Vagina (tissue), 2 donors: ENCODE results near the gene SLC66A1. TPM values are rescaled to one million over a fixed set of nuclear protein-coding genes. Genes with fewer than 3 reads are reported as not detected.

ENCODE experiments used
- DNase-seq, 2 donors: peaks; one replicate each; pipeline ENCODE4 v3.0.0-alpha.2; 2017; ENCODE audit errors: extremely low spot score in 2 of 2
- H3K27ac ChIP-seq: fragments of 200-600 bp; sonication (generic); one replicate; pipeline ENCODE4 v1.5.1; 2019
- H3K27me3 ChIP-seq: fragments of 200-600 bp; sonication (generic); one replicate; pipeline ENCODE4 v1.5.1; 2019
- H3K36me3 ChIP-seq, 2 donors: fragments of 200-600 bp; sonication (generic); one replicate each; pipeline ENCODE4 v1.5.1; 2017 to 2019
- H3K4me1 ChIP-seq: fragments of 200-600 bp; sonication (generic); one replicate; pipeline ENCODE4 v1.5.1; 2019
- H3K4me3 ChIP-seq, 2 donors: fragments of 200-600 bp; sonication (generic); 1 replicate in 1 of 2; 2 replicates in 1 of 2; pipeline ENCODE4 v1.5.1; 2016 to 2019
- H3K9me3 ChIP-seq: fragments of 200-600 bp; sonication (generic); one replicate; pipeline ENCODE4 v1.5.1; 2019
- POLR2A ChIP-seq, 2 donors: fragments of 450-650 bp; IDR thresholded peaks; one replicate each; pipeline ENCODE4 v1.6.1; 2017; ENCODE audit warnings: antibody characterized with exemption in 2 of 2, mild to moderate bottlenecking in 2 of 2, moderate library complexity in 2 of 2
- POLR2AphosphoS5 ChIP-seq, 2 donors: sonication (generic); formaldehyde crosslinking; IDR thresholded peaks; one replicate each; pipeline ENCODE4 v1.9.0; 2017; ENCODE audit warnings: antibody characterized with exemption in 2 of 2, mild to moderate bottlenecking in 2 of 2, low read depth in 1 of 2; ENCODE audit not compliant: insufficient read depth in 1 of 2
- intact Hi-C: fragments of 100-400 bp; cut with DNase I; formaldehyde crosslinking; loops from one replicate; pipeline ENCODE4 v1.15.1; 2023
- total RNA-seq: library from RNA; depleted of rRNA; stranded (reverse); fragments of >200 nt; gene quantifications from one replicate; pipeline ENCODE4 v1.2.3, GENCODE V29; 2016
- TF ChIP-seq, protein P1 (sequence below), 3 experiments: fragments of 450-650 bp in 2 of 3; fragments of 200-600 bp in 1 of 3; sonication (generic) in 1 of 3; IDR thresholded peaks; one replicate each; pipeline ENCODE4 v1.5.1; 2017 to 2019; ENCODE audit warnings: antibody characterized with exemption in 3 of 3, mild to moderate bottlenecking in 2 of 3, moderate library complexity in 2 of 3

SLC66A1 gene
- total RNA-seq, 1 donor from 2014 or later: 21.4 TPM

DNA sequence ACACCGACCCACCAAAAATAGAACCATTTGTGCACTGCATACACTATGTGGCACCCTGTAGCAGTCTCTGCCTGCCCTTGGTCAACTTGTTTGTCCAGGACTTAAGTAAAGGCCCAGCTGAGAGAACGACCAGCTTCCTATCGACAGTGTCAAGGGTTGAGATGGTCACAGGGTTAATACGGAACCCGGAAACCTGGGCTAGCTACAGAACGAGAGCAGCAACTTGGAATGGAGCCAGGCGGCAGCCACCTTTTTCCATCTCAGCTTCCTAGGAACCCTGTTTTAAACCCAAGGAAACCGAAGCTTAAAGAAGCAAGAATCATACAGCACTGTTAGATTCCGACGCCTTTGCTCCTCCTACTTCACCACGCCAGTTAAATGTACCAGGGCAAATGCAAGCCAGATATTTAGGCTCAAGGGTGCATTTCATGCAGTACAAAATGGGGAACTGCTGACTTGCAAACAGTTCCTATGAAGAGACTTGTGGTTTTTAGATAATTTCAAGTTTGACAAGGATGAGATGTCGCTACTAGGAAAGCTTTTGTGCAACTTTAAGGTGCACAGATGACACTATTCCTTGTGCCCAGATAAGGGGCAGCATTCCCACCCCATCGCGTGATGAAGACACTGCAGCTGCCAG, 35.5 kb downstream of the SLC66A1 start:
- Histone ChIP-seq H3K9me3 (no peaks in the 10 kb centered on the region), H3K4me1 (peaks cover 88% of the 10 kb centered on the region), H3K27me3 (no peaks in the 10 kb centered on the region), H3K27ac (peak overlapping the region; percentile 51), H3K4me3 (no peak overlapping the region), H3K36me3 (peaks cover 0 to 15% of the 10 kb centered on the region in 2 donors)
- intact Hi-C loops: no loop called here
- TF ChIP-seq POLR2A (IDR thresholded peaks at IDR 0.05): no peak
- no peak for TF ChIP-seq POLR2AphosphoS5 (IDR thresholded peaks at IDR 0.05; ENCODE audit: insufficient read depth in 1 of 2, low read depth in 1 of 2)
- TF ChIP-seq, protein P1, sequence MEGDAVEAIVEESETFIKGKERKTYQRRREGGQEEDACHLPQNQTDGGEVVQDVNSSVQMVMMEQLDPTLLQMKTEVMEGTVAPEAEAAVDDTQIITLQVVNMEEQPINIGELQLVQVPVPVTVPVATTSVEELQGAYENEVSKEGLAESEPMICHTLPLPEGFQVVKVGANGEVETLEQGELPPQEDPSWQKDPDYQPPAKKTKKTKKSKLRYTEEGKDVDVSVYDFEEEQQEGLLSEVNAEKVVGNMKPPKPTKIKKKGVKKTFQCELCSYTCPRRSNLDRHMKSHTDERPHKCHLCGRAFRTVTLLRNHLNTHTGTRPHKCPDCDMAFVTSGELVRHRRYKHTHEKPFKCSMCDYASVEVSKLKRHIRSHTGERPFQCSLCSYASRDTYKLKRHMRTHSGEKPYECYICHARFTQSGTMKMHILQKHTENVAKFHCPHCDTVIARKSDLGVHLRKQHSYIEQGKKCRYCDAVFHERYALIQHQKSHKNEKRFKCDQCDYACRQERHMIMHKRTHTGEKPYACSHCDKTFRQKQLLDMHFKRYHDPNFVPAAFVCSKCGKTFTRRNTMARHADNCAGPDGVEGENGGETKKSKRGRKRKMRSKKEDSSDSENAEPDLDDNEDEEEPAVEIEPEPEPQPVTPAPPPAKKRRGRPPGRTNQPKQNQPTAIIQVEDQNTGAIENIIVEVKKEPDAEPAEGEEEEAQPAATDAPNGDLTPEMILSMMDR (IDR thresholded peaks at IDR 0.05): no peak
- no peak for DNase-seq

DNA sequence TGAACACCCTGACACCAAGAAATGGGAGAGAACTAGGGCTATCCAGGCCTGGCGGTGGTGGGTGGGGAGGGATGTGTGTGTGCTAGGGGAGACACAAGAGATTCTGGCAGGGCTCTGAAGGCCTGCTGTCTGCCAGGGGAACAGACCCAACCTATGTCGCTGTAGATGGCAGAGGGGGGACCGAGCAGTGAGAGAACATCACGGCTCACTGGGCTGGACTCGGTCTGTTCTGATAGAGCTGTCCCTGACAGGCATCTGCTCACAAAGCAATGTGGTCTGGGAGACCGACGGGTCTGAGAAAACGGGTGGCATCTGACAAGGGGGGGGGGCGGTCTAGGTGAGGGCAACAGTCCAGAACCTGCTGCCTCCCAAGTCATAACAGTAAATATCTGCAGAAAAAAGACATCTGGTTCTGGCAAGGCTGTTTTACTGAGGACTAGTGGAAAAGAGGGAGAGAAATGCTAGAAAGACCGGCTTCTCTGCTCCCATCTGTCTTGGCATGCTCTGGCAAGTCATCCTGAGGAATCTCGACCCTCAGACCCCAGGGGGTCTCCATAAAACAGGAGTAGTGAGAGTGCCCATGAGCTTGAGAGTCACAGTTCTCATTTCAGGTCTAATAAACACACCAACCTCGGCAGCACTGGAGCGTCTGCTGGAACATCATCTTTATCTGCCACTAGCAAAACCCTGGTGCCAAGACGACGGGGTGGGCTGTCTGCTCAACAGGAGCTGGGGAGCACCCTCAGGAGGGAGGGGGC, 36.5 kb downstream of the SLC66A1 start:
- H3K4me3 ChIP-seq: no peak overlapping the region
- H3K4me1 ChIP-seq: peaks cover 88% of the 10 kb centered on the region
- no peaks in the 10 kb centered on the region for H3K9me3 ChIP-seq
- H3K27ac ChIP-seq: peak overlapping the region; percentile 51
- peaks cover 0 to 11% of the 10 kb centered on the region in 2 donors for H3K36me3 ChIP-seq
- no peaks in the 10 kb centered on the region for H3K27me3 ChIP-seq
- intact Hi-C loops: no loop called here
- TF ChIP-seq, protein P1 (IDR thresholded peaks at IDR 0.05): no peak
- TF ChIP-seq POLR2AphosphoS5 (IDR thresholded peaks at IDR 0.05; ENCODE audit: insufficient read depth in 1 of 2, low read depth in 1 of 2) (no peak), POLR2A (IDR thresholded peaks at IDR 0.05) (no peak)
- DNase-seq: no peak

DNA sequence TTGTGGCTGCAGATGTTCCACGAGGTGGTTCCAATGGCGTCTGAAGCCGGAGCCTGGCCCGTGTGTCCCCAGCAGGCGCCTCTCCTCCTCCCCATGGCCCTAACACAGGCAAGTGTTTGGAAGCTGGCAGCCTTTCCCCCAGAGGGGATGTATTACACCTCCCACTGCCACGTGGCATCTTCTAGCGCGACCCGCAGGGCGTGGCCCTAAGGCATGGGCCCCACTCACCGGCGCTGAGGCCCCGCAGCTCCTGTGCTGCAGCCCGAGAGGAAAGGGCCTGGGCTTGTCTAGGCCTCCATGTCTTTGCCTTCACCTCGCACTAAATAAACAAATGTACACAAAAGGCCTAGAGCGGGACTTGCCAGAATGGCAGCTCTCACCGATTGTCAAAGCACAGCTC, 37.9 kb downstream of the SLC66A1 start:
- Histone ChIP-seq H3K36me3 (peaks cover 0 to 17% of the 10 kb centered on the region in 2 donors), H3K4me1 (peaks cover 88% of the 10 kb centered on the region), H3K27me3 (no peaks in the 10 kb centered on the region), H3K27ac (peak overlapping the region; percentile 51), H3K9me3 (no peaks in the 10 kb centered on the region), H3K4me3 (no peak overlapping the region)
- no peak for TF ChIP-seq POLR2AphosphoS5 (IDR thresholded peaks at IDR 0.05; ENCODE audit: insufficient read depth in 1 of 2, low read depth in 1 of 2)
- TF ChIP-seq POLR2A (IDR thresholded peaks at IDR 0.05): no peak
- TF ChIP-seq, protein P1 (IDR thresholded peaks at IDR 0.05): no peak
- no peak for DNase-seq
- intact Hi-C loops: no loop called here

DNA sequence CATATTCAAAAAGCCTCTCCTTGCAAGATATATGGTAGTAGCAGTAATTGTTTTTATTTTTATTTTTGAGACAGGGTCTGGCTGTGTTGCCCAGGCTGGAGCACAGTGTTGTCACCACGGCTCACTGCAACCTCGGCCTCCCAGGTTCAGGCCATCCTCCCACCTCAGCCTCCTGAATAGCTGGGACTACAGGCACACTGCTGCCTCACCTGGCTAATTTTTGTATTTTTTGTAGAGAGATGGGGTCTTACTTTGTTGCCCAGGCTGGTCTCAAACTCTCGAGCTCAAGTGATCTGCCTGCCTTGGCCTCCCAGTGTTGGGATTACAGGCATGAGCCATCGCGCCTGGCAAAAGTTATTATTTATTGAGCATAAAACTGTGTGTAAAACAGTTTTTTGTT, 38.4 kb downstream of the SLC66A1 start:
- intact Hi-C loops: no loop called here
- H3K27ac ChIP-seq: peak overlapping the region; percentile 51
- no peak for DNase-seq
- peaks cover 0 to 14% of the 10 kb centered on the region in 2 donors for H3K36me3 ChIP-seq
- TF ChIP-seq, protein P1 (IDR thresholded peaks at IDR 0.05): no peak
- TF ChIP-seq POLR2A (IDR thresholded peaks at IDR 0.05) (no peak), POLR2AphosphoS5 (IDR thresholded peaks at IDR 0.05; ENCODE audit: insufficient read depth in 1 of 2, low read depth in 1 of 2) (no peak)
- H3K4me3 ChIP-seq: no peak overlapping the region
- peaks cover 84% of the 10 kb centered on the region for H3K4me1 ChIP-seq
- no peaks in the 10 kb centered on the region for H3K9me3 ChIP-seq
- H3K27me3 ChIP-seq: no peaks in the 10 kb centered on the region

DNA sequence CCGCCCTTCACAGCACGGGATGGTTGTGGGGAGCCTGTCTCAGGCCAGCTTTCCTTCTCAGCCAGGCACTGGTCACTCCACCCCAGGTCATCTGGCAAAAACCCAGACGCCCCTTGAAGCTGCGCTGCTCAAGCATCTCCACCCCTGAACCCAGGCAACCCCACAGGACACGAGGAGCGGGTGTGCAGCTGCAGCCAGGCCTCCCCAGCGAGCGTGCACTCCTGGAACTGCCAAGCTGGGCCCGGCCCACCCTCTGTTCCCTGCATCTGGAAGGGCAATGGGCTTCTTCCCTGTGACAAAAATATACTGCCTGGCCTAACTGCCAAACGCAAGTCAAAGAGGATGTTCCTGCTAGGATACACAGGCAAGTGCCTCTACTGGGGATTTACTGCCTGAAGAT, 39.7 kb downstream of the SLC66A1 start:
- Histone ChIP-seq H3K27ac (peak overlapping the region; percentile 69), H3K27me3 (no peaks in the 10 kb centered on the region), H3K4me1 (peaks cover 83% of the 10 kb centered on the region), H3K4me3 (no peak overlapping the region), H3K9me3 (no peaks in the 10 kb centered on the region), H3K36me3 (peaks cover 0 to 25% of the 10 kb centered on the region in 2 donors)
- TF ChIP-seq POLR2AphosphoS5 (IDR thresholded peaks at IDR 0.05; ENCODE audit: insufficient read depth in 1 of 2, low read depth in 1 of 2): peak in 1 of 2 donors; percentile 54
- TF ChIP-seq, protein P1 (IDR thresholded peaks at IDR 0.05): no peak
- intact Hi-C loops: no loop called here
- DNase-seq: no peak
